Measurements from ENCODE around the gene DIAPH3. TPM values are rescaled to one million over a fixed set of nuclear protein-coding genes. Genes with fewer than 3 reads are reported as not detected.

Gene DIAPH3
- total RNA-seq, 1 donor from 2014 or later: 11.4 TPM

- no peaks in the 10 kb centered on the region for H3K9me3 Mint-ChIP-seq (ENCODE audit: low read depth)
- TF ChIP-seq CTCF (IDR thresholded peaks at IDR 0.05; ENCODE audit: unreplicated experiment): no peak
Measured at GRCh38 chr13:59691501-59692066, 472.1 kb downstream of the DIAPH3 start.

DNA sequence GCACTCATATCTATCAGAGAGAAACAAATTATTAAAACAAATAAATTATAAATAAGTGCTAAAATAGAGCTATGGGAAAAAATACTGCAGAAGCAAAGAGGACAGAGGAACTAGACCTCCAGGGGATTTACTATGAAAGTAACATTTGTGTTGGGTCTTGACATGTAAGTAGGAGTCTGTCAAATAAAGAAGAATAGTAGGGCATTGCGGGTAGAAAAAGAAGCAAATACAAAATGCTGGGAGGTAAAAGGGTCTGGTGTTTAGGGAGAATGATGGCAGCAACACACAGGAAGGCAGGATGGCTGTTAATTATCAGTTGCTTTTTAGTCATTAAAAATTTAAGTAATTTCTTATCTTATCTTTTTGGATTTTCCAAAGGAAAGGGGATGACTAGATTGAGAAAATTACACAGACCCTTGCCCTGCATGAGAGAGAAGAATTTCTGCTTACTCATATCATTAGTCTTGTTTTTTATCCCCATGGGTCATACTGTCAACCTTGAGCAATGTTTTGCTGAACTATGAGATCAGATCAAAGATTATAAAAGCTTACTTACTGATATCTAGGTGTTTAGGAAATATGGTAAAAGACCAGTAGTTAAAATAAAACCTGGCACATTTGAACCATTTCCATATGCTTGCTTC, 472.7 kb downstream of the DIAPH3 start:
- H3K27me3 Mint-ChIP-seq: no peaks in the 10 kb centered on the region
- no peak for DNase-seq (ENCODE audit: low spot score, unreplicated experiment)
- H3K4me1 Mint-ChIP-seq (ENCODE audit: low read depth): peaks cover 27% of the 10 kb centered on the region
- no peaks in the 10 kb centered on the region for H3K9me3 Mint-ChIP-seq (ENCODE audit: low read depth)
- no peak for TF ChIP-seq CTCF (IDR thresholded peaks at IDR 0.05; ENCODE audit: unreplicated experiment)
- peak overlapping the region; percentile 69 for H3K27ac Mint-ChIP-seq
- peaks cover 2% of the 10 kb centered on the region for H3K36me3 Mint-ChIP-seq (ENCODE audit: insufficient read depth)
- no peak overlapping the region for H3K4me3 Mint-ChIP-seq (ENCODE audit: low read depth)

More at GRCh38 chr13:59691501-59692066, 472.1 kb downstream of the DIAPH3 start:
- H3K27me3 Mint-ChIP-seq: no peaks in the 10 kb centered on the region
- DNase-seq (ENCODE audit: low spot score, unreplicated experiment): no peak
- peaks cover 2% of the 10 kb centered on the region for H3K36me3 Mint-ChIP-seq (ENCODE audit: insufficient read depth)
- peaks cover 25% of the 10 kb centered on the region for H3K4me1 Mint-ChIP-seq (ENCODE audit: low read depth)
- no peak overlapping the region for H3K4me3 Mint-ChIP-seq (ENCODE audit: low read depth)
- H3K27ac Mint-ChIP-seq: peak overlapping the region; percentile 60

DNA sequence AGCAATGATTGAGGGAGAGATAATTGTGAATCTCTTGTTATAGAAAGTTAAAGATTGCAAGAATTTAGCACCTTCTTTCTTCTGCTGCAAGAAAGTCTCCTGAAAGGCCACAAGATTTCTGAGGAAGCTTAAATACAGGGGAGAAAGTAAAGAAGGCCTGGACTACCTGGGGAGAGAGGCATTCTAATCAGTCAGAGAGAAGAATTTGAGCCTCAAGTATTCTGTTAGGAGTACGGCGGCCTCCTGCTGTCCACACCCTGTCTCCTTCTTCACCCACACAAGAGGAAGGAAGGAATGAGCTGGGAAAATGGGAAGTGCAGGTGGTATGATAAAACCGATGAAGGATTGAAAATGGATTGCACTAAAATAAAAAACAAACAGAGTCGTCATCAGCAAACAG, 474.7 kb downstream of the DIAPH3 start:
- Mint-ChIP-seq H3K27me3 (no peaks in the 10 kb centered on the region), H3K27ac (no peak overlapping the region), H3K36me3 (ENCODE audit: insufficient read depth) (peaks cover 2% of the 10 kb centered on the region), H3K9me3 (ENCODE audit: low read depth) (no peaks in the 10 kb centered on the region), H3K4me3 (ENCODE audit: low read depth) (no peak overlapping the region), H3K4me1 (ENCODE audit: low read depth) (peaks cover 39% of the 10 kb centered on the region)
- DNase-seq (ENCODE audit: low spot score, unreplicated experiment): no peak
- no peak for TF ChIP-seq CTCF (IDR thresholded peaks at IDR 0.05; ENCODE audit: unreplicated experiment)

- peaks cover 39% of the 10 kb centered on the region for H3K4me1 Mint-ChIP-seq (ENCODE audit: low read depth)
- H3K27ac Mint-ChIP-seq: no peak overlapping the region
- no peak for DNase-seq (ENCODE audit: low spot score, unreplicated experiment)
Measured at GRCh38 chr13:59686798-59687394, 476.8 kb downstream of the DIAPH3 start.

More at GRCh38 chr13:59686798-59687394, 476.8 kb downstream of the DIAPH3 start:
- TF ChIP-seq CTCF (IDR thresholded peaks at IDR 0.05; ENCODE audit: unreplicated experiment): no peak
- Mint-ChIP-seq H3K4me3 (ENCODE audit: low read depth) (no peak overlapping the region), H3K36me3 (ENCODE audit: insufficient read depth) (no peaks in the 10 kb centered on the region), H3K27me3 (no peaks in the 10 kb centered on the region), H3K9me3 (ENCODE audit: low read depth) (no peaks in the 10 kb centered on the region)

Data from progenitor cell of endocrine pancreas (in vitro differentiated cells).